Measurements from ENCODE around the gene LMCD1.

LMCD1 gene, protein sequence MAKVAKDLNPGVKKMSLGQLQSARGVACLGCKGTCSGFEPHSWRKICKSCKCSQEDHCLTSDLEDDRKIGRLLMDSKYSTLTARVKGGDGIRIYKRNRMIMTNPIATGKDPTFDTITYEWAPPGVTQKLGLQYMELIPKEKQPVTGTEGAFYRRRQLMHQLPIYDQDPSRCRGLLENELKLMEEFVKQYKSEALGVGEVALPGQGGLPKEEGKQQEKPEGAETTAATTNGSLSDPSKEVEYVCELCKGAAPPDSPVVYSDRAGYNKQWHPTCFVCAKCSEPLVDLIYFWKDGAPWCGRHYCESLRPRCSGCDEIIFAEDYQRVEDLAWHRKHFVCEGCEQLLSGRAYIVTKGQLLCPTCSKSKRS

GRCh38 chr3:8501371-8502131, at the start of gene LMCD1:
Gene LMCD1, plus strand, starts transcription at chr3:8501823. Its CDS starts 116 bp downstream, at chr3:8501939.
- peak; percentile 93 for DNase-seq (ENCODE audit: low spot score)

DNA sequence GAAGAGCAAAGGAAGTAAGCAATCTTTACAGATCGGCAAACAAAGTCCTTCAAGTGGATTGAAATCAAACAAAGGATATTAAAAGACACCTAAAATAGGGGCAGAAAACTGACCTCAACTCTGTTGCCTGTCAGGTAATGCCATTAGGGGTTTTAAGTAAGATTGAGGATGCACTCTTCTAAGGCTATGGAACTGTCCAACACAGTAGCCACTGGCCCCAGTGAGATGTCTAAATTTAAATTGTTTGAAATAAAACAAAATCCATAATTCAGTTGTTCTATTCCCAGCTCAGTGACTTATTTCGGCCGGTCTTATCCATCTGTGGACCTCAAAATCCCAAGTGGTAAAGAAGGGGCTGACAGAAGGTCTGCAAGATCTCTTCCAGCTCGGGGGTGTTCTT, 49.5 kb upstream of the LMCD1 start:
- no peak for DNase-seq (ENCODE audit: low spot score)

DNA sequence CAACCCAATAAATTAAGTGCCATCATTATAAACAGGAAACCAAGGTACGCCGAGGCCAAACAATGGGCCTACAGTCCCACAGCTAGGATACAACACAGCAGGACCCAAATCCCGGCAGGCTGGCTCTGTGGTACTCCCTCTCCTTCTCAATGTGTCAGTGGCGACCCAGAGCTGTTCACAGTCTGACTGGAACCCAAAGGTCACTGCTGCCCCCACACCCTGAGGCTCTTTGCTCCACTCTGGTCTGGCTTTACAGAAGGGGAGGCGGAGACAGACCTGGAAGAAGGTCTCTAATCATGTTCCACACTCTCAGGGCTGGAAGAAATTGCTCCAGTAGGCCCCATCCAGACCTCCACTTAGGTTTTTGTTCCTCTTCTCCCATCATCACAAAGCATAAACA, 48.5 kb upstream of the LMCD1 start:
- no peak for DNase-seq (ENCODE audit: low spot score)

- DNase-seq (ENCODE audit: low spot score), result no peak
Observed at GRCh38 chr3:8455526-8456411, 45.9 kb upstream of the LMCD1 start.

- DNase-seq (ENCODE audit: low spot score), result no peak
Observed at GRCh38 chr3:8456412-8456811, 45.2 kb upstream of the LMCD1 start.

- DNase-seq (ENCODE audit: low spot score), result no peak
Observed at GRCh38 chr3:8457039-8457438, 44.6 kb upstream of the LMCD1 start.

DNA sequence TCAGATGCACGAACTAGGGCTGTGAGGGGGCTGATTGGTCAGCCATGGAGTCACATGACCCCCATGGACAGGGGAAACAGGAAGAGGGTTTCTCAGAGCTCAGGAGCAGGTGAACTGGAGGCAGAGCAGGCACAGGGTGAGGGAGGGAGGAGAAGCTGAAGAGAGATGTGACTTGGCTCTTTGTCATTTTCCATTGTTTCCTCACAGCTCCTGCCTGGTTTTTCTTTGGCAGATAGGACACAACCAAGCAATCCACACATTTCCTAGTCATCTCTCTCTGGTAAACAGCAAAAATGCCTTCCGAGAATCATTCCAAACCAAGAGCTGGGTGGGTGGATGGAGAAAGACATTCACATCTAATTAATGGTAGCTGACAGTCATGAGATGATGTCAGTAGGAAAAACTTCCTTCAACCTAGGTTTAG, 43.4 kb upstream of the LMCD1 start:
- no peak for DNase-seq (ENCODE audit: low spot score)

DNA sequence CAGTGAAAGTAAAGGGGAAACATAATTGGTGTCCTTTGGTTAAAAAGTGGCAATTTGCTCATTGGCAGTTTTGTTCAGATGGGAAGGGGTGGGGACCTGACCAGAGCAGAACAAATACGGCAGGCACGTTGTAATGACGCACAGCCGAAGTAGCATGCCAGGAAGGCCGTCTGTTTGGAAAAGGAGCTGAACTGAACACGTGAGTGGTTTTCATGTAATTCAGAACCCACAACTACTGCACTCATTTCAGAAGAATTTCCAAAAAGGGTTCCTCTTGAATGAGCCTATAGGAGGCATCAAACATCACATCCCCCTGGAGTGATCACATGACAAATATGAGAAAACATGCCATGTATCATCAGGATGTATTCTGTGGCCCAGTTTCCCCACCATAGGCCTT, 42.9 kb upstream of the LMCD1 start:
- no peak for DNase-seq (ENCODE audit: low spot score)

GRCh38 chr3:8460050-8460708, 41.4 kb upstream of the LMCD1 start:
- no peak for DNase-seq (ENCODE audit: low spot score)

- no peak for DNase-seq (ENCODE audit: low spot score)
Observed at GRCh38 chr3:8460815-8461456, 40.7 kb upstream of the LMCD1 start.

- peak; percentile 71 for DNase-seq (ENCODE audit: low spot score)
Observed at GRCh38 chr3:8464668-8465067, 37.0 kb upstream of the LMCD1 start.

GRCh38 chr3:8466526-8466925, 35.1 kb upstream of the LMCD1 start:
- DNase-seq (ENCODE audit: low spot score), result no peak

- no peak for DNase-seq (ENCODE audit: low spot score)
Observed at GRCh38 chr3:8470801-8471200, 30.8 kb upstream of the LMCD1 start.

DNA sequence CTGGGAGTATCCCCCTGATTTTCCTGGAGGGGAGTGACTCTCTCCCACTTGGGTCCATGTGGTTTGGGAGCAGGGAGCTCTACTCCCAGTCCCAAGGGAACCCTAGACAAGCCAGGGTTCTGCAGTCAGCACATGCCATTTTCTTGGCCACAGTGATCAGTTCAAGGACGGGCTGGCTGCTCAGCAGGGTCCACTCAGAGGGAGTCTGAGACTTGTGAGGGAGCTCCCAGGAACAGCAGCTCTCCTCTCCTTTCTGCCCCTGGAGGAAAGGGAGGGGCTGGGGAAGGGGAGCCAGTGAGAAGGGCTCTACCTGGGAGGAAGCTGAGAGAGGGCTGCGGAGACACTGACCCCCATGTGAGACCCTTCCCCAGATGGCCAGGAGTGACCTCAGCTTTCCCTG, 29.1 kb upstream of the LMCD1 start:
- DNase-seq (ENCODE audit: low spot score), result no peak

DNA sequence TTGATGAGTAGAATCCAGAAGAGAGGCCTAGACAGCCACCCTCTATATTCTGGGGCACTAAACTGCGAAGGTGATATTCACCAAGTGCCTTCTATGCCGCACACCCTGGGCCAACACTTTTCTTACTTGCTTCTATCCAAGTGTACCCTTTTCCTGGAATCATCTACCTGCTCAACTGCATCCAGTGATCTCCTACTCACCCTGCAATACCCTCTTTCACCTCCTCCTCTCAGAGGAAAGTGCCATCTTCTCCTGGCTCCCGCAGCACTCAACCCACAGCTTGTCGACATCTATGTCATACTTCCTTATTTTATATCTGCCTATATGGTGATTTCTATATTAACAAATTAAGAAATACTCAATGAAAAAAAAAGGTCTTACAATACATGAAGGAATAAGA, 28.6 kb upstream of the LMCD1 start:
- no peak for DNase-seq (ENCODE audit: low spot score)

GRCh38 chr3:8473990-8474389, 27.6 kb upstream of the LMCD1 start:
- no peak for DNase-seq (ENCODE audit: low spot score)

GRCh38 chr3:8474991-8475390, 26.6 kb upstream of the LMCD1 start:
- DNase-seq (ENCODE audit: low spot score), result no peak

- no peak for DNase-seq (ENCODE audit: low spot score)
Observed at GRCh38 chr3:8480699-8481098, 20.9 kb upstream of the LMCD1 start.

DNA sequence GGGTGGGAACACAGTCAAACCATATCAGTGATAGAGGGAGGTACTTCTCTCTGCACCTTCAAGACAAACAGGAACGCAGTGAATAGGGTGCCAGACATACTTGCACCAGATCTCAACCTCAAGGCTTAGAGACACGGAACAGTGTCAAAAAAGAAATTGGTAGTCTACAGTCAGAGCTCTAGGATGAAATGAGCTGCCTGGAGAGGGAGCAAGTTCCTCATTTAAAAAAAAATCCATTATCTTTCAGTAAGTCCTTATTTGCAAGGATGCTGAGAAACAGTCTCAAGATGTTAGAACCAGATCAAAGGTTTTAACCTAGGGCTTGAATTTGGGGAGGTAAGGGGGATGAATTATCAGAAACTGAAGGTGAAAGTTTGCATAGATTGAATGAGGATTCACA, 20.2 kb upstream of the LMCD1 start:
- no peak for DNase-seq (ENCODE audit: low spot score)

DNA sequence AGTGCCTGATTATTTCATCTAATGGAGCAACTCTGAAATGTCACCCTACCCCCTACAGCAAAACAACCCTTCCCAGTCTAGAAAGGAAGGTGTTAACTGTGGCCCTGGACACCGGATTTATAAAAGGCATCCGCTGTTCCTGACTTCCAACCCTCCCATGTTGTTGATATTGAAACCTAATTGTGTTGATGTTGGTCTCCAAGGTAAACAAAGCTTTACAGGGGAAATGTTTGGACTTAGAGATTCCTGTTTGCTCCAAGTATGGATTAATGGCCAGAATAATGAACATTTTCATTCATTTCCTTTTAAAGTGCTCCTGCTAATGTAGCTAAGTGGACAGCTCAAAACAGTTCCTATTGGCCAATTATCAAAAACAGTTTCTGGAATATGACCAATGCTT, 19.4 kb upstream of the LMCD1 start:
- no peak for DNase-seq (ENCODE audit: low spot score)

DNA sequence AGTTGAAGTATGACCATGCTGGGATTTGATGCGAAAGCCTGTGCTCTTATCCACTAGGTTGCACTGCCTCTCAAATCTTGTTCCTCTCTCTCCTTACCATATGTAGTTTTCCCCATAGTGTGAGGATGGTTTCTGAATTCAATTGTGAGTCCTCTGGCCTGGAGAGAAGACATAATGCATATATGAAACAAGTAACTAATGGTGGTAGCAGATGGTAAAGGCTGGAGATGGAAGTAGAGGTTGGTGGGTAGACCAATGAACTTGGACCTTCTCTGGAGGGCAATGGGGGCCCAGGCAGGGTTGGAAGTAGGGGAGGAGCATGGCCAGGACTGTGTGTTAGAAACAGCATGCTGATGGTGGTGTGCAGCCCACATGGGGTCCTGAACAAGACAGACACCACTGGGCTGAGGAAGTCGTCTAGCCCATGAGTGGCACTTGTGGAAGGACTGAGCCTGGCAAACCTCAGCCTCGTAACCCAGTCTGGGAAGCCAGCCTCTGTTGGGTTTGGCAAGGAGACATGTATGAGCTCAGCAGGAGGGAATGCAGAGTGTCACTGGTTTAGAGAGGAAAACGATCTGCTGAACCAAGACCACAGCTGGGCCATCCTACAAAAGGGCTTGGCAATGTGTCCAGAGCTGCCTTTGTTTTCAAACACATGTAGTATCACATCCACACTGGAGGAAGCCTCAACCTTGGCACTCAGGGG, 18.5 kb upstream of the LMCD1 start:
- DNase-seq (ENCODE audit: low spot score), result no peak

Data from cerebellar cortex (tissue), 1 donor.